Testis (tissue), 2 donors: ENCODE measurements around the gene ATG9B.

Experiments
- POLR2A ChIP-seq: fragments of 450-650 bp; IDR thresholded peaks from one replicate; pipeline ENCODE4 v1.6.1; 2017; ENCODE audit warnings: antibody characterized with exemption, mild to moderate bottlenecking, moderate library complexity
- TF ChIP-seq, protein P1 (sequence below), 3 experiments: fragments of 450-650 bp in 2 of 3; fragments of 200-600 bp in 1 of 3; sonication (generic) in 1 of 3; IDR thresholded peaks; one replicate each; pipeline ENCODE4 v1.5.1; 2016 to 2019; ENCODE audit warnings: antibody characterized with exemption in 3 of 3, mild to moderate bottlenecking in 2 of 3, moderate library complexity in 1 of 3

DNA sequence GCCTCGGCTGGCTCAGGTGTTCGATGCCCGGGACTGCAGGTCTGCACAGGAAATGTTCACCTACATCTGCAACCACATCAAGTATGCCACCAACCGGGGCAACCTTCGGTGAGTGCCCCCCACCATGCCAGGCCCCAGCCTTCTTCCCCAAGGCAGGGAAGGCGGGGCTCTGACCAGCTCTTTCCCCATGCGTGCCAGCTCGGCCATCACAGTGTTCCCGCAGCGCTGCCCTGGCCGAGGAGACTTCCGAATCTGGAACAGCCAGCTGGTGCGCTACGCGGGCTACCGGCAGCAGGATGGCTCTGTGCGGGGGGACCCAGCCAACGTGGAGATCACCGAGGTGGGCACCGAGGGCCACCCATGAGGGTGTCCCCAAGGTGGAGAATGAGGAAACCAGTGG, 26.0 kb downstream of the ATG9B start:
- TF ChIP-seq, protein P1, sequence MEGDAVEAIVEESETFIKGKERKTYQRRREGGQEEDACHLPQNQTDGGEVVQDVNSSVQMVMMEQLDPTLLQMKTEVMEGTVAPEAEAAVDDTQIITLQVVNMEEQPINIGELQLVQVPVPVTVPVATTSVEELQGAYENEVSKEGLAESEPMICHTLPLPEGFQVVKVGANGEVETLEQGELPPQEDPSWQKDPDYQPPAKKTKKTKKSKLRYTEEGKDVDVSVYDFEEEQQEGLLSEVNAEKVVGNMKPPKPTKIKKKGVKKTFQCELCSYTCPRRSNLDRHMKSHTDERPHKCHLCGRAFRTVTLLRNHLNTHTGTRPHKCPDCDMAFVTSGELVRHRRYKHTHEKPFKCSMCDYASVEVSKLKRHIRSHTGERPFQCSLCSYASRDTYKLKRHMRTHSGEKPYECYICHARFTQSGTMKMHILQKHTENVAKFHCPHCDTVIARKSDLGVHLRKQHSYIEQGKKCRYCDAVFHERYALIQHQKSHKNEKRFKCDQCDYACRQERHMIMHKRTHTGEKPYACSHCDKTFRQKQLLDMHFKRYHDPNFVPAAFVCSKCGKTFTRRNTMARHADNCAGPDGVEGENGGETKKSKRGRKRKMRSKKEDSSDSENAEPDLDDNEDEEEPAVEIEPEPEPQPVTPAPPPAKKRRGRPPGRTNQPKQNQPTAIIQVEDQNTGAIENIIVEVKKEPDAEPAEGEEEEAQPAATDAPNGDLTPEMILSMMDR (IDR thresholded peaks at IDR 0.05), result no peak
- TF ChIP-seq POLR2A, result no peak
